Stimulated activated naive CD8-positive, alpha-beta T cell treated with anti-CD3 and anti-CD28 coated beads, Interleukin-15, amount 100 ng/mL, for 72 hours (primary cell): Measurements from ENCODE around the gene NEO1.

Experiments used
- ATAC-seq: fragments of 150-1000 bp; cut with Tn5 transposase; 2 replicates; pipeline ENCODE4 v1.10.0; 2021; ENCODE audit warnings: mild to moderate bottlenecking, moderate library complexity
- DNase-seq, 2 donors: peaks; one replicate each; pipeline ENCODE4 v3.0.0; 2021 to 2022
- H3K27ac Mint-ChIP-seq, 2 donors: one replicate each; pipeline ENCODE4 v1.8.0; 2022; ENCODE audit warnings: mild to moderate bottlenecking in 2 of 2, mixed read lengths in 2 of 2, moderate library complexity in 2 of 2
- H3K27me3 Mint-ChIP-seq: one replicate; pipeline ENCODE4 v1.8.0; 2022; ENCODE audit warnings: mixed read lengths
- H3K4me1 Mint-ChIP-seq: one replicate; pipeline ENCODE4 v1.8.0; 2022; ENCODE audit warnings: mild to moderate bottlenecking, mixed read lengths
- H3K4me3 Mint-ChIP-seq, 2 donors: one replicate each; pipeline ENCODE4 v1.8.0; 2022; ENCODE audit warnings: mild to moderate bottlenecking in 2 of 2, mixed read lengths in 2 of 2, moderate library complexity in 1 of 2
- H3K9me3 Mint-ChIP-seq, 2 donors: one replicate each; pipeline ENCODE4 v1.8.0; 2022; ENCODE audit warnings: mixed read lengths in 2 of 2

Gene NEO1

DNA sequence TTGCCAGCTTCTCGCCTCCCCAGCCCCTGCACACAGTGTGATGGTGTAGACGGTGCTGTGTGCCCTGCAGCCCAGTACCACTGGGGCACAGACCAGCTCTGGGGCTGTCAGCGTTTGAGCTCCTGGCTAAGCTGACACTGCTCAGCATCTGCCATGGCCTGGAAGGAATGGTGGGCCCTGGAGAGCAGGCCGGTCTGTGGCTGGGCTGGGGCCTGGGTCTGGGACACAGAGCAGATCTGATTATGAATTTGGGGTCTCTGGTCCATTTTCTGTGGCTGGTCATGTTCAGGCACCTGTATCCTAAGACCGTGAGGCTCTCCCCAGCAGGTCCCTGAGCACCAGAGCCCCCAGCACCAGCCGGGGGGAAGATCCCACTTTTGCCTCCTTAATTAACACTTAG is 281.8 kb downstream of the NEO1 start:
- ATAC-seq = no peak
- H3K4me1 Mint-ChIP-seq = no peaks in the 10 kb centered on the region

DNA sequence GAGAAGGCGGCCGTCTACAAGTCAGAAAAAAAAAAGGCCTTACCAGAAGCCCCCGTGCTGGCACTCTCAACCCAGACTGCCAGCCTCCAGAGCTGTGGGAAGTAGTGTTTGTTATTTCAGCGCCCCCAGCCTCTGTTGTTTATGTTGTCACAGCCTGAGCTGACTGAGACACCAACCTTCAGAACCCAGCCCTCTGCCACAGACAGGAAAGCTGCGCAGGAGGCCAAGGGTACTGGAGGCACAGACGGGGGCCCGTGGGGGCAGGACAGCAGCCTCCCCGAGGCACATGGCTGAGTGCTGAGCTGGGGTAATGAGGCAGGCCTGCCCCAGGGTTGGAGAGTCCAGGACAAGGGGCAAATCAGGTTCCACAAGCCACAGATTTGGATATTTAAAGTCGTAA is 282.8 kb downstream of the NEO1 start:
- no peak for ATAC-seq
- Mint-ChIP-seq H3K9me3 (no peaks in the 10 kb centered on the region), H3K27me3 (no peaks in the 10 kb centered on the region), H3K27ac (no peak overlapping the region), H3K4me1 (no peaks in the 10 kb centered on the region), H3K4me3 (no peak overlapping the region)
- DNase-seq = no peak

More for the DNA sequence above, 281.8 kb downstream of the NEO1 start:
- H3K9me3 Mint-ChIP-seq = no peaks in the 10 kb centered on the region
- H3K27ac Mint-ChIP-seq = no peak overlapping the region
- DNase-seq = no peak
- no peaks in the 10 kb centered on the region for H3K27me3 Mint-ChIP-seq
- H3K4me3 Mint-ChIP-seq = no peak overlapping the region

DNA sequence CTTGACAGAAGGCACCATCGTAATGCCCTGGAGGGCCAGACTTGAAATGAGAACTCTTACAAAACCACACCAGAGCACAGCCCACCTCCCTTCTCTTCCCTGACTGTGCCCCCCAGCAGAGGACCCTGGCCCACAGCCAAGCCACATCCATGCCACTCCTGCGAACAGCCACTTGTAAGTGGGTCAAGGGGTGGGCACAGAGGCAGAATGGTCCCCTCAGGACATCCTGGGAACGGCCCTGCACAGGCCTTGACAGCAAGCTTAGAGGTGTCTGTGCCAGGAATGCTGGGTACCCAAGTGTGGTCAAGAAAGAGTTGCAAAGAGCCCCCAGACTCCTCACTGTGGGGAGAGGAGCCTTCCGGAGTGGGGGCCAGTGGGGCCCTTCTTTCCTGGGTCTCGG is 283.2 kb downstream of the NEO1 start:
- H3K4me1 Mint-ChIP-seq = no peaks in the 10 kb centered on the region
- ATAC-seq (no peak), DNase-seq (no peak)
- no peak overlapping the region for H3K4me3 Mint-ChIP-seq
- no peaks in the 10 kb centered on the region for H3K27me3 Mint-ChIP-seq
- H3K27ac Mint-ChIP-seq = no peak overlapping the region
- no peaks in the 10 kb centered on the region for H3K9me3 Mint-ChIP-seq

DNA sequence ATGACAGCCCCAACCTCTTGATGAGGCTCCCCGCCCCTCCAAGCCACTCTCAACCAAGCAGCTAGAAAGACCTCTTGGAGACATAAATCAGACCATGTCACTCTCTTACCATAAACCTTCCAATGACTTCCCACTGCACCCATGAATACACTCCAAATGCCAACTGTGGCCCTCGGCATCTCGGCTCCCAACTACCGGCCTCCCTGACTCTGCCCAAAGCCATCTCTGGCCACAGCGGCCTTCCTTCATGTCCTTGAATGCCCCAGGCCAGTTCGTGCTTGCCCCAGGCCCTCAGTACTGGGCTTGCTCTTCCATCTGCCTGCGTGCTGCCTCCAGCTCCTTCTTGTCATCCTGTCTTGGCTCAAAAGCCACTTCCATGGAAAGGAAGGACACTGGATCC is 284.5 kb downstream of the NEO1 start:
- H3K4me3 Mint-ChIP-seq = no peak overlapping the region
- no peaks in the 10 kb centered on the region for H3K27me3 Mint-ChIP-seq
- H3K9me3 Mint-ChIP-seq = no peaks in the 10 kb centered on the region
- no peak overlapping the region for H3K27ac Mint-ChIP-seq
- DNase-seq = no peak
- H3K4me1 Mint-ChIP-seq = no peaks in the 10 kb centered on the region
- ATAC-seq = no peak

DNA sequence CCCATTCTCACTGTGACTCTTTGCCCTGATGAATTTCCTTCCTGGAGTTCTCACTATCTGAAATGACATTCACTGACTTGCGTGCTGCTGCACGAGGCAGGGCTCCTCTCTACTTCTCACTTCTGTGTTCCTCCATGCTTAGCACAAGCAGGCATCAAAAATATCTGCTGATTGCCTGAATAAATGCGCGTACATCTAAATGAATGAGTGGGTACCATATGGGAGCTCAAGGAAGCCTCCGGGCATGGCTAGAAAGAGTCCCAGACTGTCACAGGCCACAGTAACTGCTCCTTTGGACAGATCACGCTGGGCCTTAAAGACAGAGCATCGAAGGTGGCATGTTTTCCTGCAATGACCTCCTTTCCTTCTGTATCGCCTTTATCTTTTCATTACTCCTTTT is 284.9 kb downstream of the NEO1 start:
- Mint-ChIP-seq H3K27me3 (no peaks in the 10 kb centered on the region), H3K4me3 (no peak overlapping the region), H3K9me3 (no peaks in the 10 kb centered on the region), H3K27ac (no peak overlapping the region), H3K4me1 (no peaks in the 10 kb centered on the region)
- ATAC-seq = no peak
- no peak for DNase-seq

DNA sequence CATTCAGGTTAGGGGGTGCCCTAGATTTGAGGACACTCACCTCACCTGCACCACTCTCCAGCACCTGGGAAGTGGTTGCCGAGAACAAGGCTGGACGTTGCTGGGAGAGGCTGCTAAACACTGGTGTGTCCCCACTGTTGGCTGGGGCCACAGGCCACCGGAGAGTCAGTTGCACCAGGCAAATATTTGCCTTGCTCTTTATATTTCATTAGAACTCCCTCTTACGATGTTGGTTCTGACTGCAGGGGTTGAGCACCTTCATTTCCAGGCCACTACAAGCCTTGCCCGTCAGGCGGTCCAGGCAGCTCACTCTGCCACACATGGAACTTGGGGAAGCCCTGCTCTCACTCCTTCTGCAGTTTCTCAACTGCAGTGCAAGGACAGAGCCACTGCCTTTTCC is 285.8 kb downstream of the NEO1 start:
- Mint-ChIP-seq H3K4me1 (no peaks in the 10 kb centered on the region), H3K9me3 (peaks cover 0 to 7% of the 10 kb centered on the region in 2 donors), H3K27ac (no peak overlapping the region), H3K4me3 (no peak overlapping the region), H3K27me3 (no peaks in the 10 kb centered on the region)
- ATAC-seq (no peak), DNase-seq (no peak)

DNA sequence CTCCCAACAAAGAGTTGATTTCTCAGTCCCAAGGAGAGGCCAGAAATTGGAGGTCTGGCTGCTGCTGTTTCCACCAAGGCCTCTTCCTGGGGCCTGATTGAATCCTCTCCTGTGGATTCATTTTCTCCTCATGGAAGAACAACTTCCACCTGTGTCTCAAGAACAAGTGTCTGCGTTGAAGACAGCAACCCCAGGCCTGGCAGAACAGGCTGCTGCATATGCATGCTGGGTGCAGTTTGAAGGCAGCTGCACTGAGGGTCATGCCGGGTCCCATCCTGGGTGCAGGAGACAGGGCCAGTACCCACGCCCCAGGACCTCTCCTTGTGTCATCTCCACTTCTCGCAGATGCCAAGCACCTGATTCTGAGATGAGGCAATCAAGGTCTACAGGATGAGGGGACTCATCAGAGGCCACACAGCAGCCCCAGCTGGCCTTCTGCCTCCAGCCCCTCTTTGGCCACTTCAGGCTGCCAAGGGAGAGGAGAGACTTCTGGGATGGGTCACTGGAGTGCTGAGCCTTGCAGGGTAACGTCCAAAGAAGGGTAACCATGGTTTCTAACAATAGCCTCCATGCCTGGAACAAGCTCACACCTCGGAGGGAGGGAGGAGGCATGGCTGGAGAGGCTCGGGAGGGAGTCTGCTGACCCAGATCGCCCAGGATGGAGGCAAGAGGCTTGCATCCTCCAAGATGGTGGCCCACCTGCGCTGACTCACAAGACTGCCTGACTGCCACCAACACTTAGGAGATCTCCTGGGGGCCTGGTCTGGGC is 286.5 kb downstream of the NEO1 start:
- no peak for DNase-seq
- no peak for ATAC-seq
- H3K4me3 Mint-ChIP-seq = no peak overlapping the region
- H3K4me1 Mint-ChIP-seq = no peaks in the 10 kb centered on the region
- H3K27me3 Mint-ChIP-seq = no peaks in the 10 kb centered on the region
- no peak overlapping the region for H3K27ac Mint-ChIP-seq
- H3K9me3 Mint-ChIP-seq = peaks cover 4 to 15% of the 10 kb centered on the region in 2 donors

DNA sequence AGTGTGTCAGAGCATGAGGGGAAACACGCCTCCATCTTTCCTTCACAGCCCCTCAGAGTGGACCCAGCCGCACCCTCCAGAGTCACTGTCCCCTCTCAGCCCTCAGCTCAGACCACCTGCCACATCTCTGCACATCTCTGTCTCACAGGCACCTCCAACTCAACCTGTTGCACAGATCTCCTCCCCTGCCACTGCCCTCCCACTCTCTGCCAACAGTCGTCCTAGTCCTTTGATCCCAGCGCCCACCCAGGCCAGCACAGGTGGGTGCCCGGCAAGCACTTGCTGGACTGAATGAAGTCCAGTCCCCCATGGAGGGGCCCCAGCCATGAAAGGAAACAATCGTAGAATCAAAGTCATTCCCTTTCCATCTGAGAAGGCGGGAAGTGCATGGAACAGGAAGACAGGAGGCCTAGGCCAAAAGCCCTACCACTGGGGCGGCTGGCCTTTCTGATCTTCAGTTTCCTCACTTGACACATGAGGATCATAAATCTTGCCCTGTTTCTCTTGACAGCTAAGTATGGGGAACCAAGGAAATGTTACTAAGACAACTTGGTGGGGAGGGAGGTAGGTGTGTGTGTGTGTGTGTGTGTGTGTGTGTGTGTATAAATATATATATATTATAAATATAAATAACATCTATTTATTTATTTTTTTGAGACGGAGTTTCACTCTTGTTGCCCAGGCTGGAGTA is 288.4 kb downstream of the NEO1 start:
- Mint-ChIP-seq H3K4me3 (no peak overlapping the region), H3K4me1 (no peaks in the 10 kb centered on the region), H3K9me3 (peaks cover 4 to 17% of the 10 kb centered on the region in 2 donors)

DNA sequence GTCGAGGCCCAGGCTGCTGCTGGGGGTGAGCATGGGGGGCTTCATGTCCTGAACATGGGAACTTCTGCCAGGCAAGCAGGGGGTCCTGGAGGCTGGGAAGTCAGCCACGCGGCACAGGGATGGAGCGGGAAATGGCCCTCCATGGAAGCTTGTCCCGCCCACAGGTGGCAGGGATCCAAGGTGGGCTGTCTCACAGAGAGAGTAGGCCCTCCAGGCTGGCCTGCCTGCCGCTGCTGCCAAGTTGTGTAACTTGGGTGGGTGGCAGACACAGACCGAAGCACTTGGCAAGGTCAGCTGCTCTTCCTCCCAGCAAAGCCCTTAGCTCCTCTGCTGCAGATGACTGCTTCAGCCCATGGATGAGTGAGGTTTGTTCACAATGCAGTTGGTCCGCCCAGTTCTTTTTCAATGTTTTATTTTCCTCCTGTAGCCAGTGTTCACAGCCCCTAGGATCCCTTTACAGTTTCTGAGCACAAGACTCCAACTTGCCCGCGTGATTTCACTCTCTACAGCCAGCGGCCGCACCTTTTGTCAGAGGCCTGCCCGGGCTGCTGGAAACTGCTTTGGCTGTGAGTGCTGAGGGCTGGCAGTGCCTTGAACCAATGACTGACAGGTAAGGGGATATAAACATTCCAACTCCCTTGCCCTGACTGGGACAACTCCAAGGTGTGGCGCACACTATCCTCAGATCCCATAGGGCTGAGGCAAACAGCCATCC is 289.8 kb downstream of the NEO1 start:
- DNase-seq = no peak
- no peak for ATAC-seq
- Mint-ChIP-seq H3K9me3 (peaks cover 4 to 17% of the 10 kb centered on the region in 2 donors), H3K4me1 (no peaks in the 10 kb centered on the region), H3K27ac (no peak overlapping the region), H3K4me3 (no peak overlapping the region), H3K27me3 (no peaks in the 10 kb centered on the region)

More for the DNA sequence above, 288.4 kb downstream of the NEO1 start:
- ATAC-seq (no peak), DNase-seq (no peak)
- peak overlapping the region in 1 of 2 donors; percentile 22 for H3K27ac Mint-ChIP-seq
- no peaks in the 10 kb centered on the region for H3K27me3 Mint-ChIP-seq

DNA sequence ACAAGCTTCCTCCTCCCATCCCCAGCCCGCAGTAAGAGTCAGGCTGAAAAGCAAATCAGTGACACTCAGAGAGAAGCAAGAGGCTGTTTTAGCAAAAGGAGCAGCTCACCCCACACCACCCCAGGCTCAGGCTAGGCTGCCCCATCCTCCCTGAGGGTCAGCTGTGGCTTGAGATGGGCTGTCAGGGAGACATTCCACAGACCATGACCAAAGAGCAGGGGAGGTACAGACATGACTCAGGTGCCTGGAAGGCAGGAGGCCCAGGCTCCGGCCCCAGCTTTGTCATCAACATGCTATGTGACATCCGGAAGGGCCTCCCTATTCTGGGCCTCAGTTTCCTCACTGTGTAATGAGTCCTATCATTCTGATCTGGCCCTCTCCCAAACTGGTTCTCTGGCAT is 291.8 kb downstream of the NEO1 start:
- no peak for ATAC-seq
- Mint-ChIP-seq H3K9me3 (peaks cover 4 to 17% of the 10 kb centered on the region in 2 donors), H3K4me3 (no peak overlapping the region), H3K4me1 (no peaks in the 10 kb centered on the region), H3K27me3 (no peaks in the 10 kb centered on the region), H3K27ac (no peak overlapping the region)
- DNase-seq = no peak

DNA sequence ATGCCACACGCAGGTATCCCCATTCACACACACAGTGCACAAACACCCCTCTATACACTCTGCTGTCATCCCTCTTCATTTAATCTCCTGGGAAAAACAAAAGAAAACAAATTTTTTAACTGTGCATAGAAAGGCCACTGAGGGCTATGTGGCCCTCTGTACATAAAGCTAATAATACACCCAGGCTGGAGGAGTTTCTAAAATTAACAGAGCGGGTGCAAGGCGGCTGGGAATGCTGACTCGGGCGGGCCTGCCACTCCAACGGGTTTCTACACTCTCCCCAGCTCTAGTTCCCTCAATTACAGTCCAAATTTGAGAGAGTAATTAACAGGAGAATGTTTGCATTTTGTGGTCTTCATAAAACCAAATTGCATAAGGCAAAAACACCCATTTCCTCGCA is 293.4 kb downstream of the NEO1 start:
- Mint-ChIP-seq H3K27me3 (no peaks in the 10 kb centered on the region), H3K4me3 (no peak overlapping the region), H3K9me3 (peaks cover 4 to 17% of the 10 kb centered on the region in 2 donors), H3K4me1 (no peaks in the 10 kb centered on the region), H3K27ac (no peak overlapping the region)
- DNase-seq (no peak), ATAC-seq (no peak)

DNA sequence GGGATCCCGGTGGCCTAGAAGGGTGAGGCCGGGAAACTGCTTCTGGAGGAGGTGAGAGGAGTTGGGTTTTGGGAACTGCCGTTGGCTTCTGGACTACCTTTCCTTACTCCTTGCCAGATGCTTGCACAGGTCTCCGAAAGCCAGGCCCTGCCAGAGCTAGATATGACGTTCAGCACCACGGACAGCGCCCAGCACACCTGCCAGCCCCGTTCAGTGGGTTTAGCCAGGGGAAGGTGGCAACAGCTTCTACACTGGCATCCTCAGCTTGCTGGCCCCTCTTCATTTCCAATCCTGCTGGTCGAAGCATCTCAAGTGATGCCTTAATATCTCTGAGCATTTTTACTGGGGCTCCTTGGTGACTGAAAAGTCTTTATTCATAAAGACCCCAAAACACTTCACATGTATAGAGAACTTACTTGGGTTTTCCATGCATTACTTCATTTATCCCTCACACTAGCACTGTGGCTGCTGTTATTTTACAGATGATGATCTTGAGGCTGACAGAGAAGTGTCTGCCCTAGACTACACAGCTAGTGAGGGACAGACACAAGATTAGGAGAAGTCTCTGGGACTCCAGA is 294.6 kb downstream of the NEO1 start:
- Mint-ChIP-seq H3K4me1 (no peaks in the 10 kb centered on the region), H3K27me3 (no peaks in the 10 kb centered on the region), H3K27ac (no peak overlapping the region), H3K4me3 (no peak overlapping the region), H3K9me3 (peaks cover 4 to 17% of the 10 kb centered on the region in 2 donors)
- ATAC-seq (peak; percentile 55), DNase-seq (peak; percentile 36 to 48)

DNA sequence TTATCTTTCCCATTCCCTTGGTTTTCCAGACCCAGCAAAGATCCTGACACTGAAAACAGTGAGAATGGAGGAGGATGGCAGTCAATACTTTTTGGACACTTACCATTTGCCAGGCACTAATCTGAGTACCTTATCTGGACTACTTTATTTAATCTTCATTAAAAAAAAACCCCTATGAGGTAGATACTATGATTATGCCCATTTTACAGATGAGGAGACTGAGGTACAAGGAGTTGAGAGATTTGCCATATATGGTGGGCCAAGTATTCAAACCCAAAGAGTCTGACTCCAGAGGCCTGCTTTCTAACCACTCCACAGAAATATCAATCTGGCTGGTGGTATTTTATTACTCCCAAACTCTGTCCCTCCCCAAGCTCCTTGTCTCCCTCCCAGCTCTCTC is 296.9 kb downstream of the NEO1 start:
- Mint-ChIP-seq H3K4me3 (no peak overlapping the region), H3K27ac (no peak overlapping the region), H3K9me3 (no peaks in the 10 kb centered on the region), H3K4me1 (no peaks in the 10 kb centered on the region), H3K27me3 (no peaks in the 10 kb centered on the region)
- ATAC-seq (no peak), DNase-seq (no peak)

DNA sequence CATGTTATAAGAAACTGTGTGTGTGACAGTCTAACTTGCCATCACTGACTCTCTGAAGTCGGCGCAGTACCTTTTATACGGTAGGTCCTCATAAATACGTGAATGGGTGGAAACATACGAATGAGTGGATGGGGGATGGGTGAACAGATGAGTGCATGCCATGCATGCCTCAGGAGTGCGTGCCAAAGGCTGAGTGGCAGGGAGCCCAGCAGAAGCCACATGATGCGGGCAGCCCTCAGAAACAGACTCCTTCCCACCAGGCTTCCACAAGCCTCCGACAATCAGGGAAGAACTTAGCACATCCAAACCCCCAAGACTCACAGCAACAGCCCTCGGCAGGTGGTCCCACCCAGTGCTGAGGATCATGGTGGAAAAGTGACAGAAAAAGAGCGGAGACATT is 299.8 kb downstream of the NEO1 start:
- H3K4me3 Mint-ChIP-seq = no peak overlapping the region
- H3K27ac Mint-ChIP-seq = no peak overlapping the region
- ATAC-seq (no peak), DNase-seq (no peak)
- H3K27me3 Mint-ChIP-seq = peaks cover 2% of the 10 kb centered on the region
- H3K4me1 Mint-ChIP-seq = no peaks in the 10 kb centered on the region
- H3K9me3 Mint-ChIP-seq = no peaks in the 10 kb centered on the region

DNA sequence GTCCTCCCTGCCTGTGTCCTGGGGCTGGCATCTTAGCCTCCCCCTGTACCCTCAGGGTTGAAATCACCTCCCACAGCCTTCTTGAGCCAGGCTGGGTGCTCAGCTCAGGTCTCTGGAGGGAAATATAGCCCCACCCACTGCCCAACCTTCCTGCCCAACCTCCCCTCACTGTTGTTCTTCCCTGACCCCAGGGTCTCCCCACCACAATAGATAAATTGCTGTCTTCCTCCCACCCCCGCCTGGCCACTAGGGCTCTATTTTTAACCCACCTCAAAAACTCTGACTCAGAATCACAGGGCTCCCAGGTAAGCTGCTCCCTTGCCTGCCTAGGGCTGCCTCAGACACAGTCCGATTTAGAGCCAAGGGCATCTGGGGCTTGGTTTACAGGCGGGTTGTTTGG is 301.5 kb downstream of the NEO1 start:
- no peak for DNase-seq
- no peak overlapping the region for H3K27ac Mint-ChIP-seq
- ATAC-seq = no peak
- H3K4me1 Mint-ChIP-seq = no peaks in the 10 kb centered on the region
- no peak overlapping the region for H3K4me3 Mint-ChIP-seq
- no peaks in the 10 kb centered on the region for H3K9me3 Mint-ChIP-seq
- H3K27me3 Mint-ChIP-seq = peaks cover 15% of the 10 kb centered on the region

DNA sequence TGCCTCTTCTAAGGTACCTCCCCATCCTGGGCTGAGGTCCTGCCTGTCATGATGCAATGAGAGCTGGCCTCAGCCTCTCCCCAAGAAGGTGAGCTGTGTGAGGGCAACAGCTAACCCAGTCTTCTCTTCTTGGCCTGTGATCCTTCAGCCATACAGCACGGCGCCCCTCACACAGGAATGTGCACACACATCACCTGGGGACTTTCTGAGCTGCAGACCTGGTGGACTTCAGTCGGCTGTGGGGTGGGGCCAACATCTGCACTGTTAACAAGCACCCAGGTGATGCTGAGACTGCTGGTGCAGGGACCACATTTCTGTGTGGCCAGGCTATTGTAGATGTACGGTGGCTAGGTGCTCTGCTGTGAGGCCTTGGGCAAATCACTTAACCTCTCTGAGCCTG is 302.0 kb downstream of the NEO1 start:
- DNase-seq = no peak
- H3K27ac Mint-ChIP-seq = no peak overlapping the region

More for the DNA sequence above, 302.0 kb downstream of the NEO1 start:
- H3K9me3 Mint-ChIP-seq = no peaks in the 10 kb centered on the region
- no peaks in the 10 kb centered on the region for H3K4me1 Mint-ChIP-seq
- peaks cover 20% of the 10 kb centered on the region for H3K27me3 Mint-ChIP-seq
- ATAC-seq = no peak
- no peak overlapping the region for H3K4me3 Mint-ChIP-seq
